ENCODE results near the gene ICAM1.
A peak's percentile ranks its signal among the peaks of the same experiment; 100 is the strongest.
"Not testable (repeated sequence)": the region's sequence is repeated elsewhere in the genome, so short reads cannot be mapped to it uniquely, and the experiment has no call there.

The ICAM1 gene

DNA sequence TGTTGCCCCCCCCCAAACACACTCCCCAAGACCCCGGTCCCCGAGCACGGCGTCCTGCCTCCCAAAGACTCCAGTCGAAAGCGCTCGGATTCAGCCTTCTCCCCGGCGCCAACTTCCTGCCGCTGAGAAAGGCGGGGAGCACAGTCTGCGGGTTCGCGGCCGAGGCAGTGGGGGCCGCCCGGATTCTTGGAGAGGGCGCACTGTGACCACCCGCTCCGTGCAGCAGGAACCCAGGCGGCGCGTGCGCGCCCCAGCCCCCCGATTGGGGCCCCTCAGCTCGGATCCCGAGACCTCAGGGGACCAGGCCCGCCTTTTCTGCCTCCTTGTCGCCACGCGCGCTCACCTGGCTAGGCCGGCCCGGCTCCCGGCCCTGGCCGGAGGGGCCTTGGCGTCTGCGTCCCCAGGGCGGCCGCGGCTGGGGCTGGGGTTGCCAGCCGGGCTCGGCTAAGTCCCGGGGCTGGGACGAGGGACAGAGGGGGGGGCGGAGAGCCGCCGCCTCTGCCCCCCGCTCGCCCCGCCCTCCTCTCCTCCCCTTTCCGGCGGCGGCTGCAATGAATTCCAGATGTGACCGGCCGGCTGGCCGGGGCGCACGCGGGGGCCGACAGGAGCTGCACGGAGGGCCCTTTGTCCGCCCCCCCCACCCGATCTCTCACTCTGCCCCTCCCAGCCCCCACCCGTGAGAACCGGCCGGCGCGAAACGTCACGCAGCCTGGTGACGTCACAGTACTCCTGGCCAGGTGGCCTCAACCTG, 39.9 kb upstream of the ICAM1 start, which contains the start of gene S1PR2:
Gene S1PR2, minus strand, starts transcription at position 471 of the 751 bp plus-strand sequence. CDS start 6,426 bp downstream, outside the sequence.
- Histone ChIP-seq H3K4me3 (ENCODE audit: low read length) (peak within 1 kb of the TSS; percentile 92), H3K36me3 (ENCODE audit: insufficient read depth, low read length) (no peaks in the 10 kb centered on the region), H3K4me1 (ENCODE audit: insufficient read depth, low read length) (peaks cover 6% of the 10 kb centered on the region), H3K27me3 (ENCODE audit: insufficient read depth, low read length) (no peaks in the 10 kb centered on the region), H2AFZ (ENCODE audit: low read depth, low read length) (peak within 1 kb of the TSS; percentile 95), H3K9me3 (ENCODE audit: low read length) (no peaks in the 10 kb centered on the region)

DNA sequence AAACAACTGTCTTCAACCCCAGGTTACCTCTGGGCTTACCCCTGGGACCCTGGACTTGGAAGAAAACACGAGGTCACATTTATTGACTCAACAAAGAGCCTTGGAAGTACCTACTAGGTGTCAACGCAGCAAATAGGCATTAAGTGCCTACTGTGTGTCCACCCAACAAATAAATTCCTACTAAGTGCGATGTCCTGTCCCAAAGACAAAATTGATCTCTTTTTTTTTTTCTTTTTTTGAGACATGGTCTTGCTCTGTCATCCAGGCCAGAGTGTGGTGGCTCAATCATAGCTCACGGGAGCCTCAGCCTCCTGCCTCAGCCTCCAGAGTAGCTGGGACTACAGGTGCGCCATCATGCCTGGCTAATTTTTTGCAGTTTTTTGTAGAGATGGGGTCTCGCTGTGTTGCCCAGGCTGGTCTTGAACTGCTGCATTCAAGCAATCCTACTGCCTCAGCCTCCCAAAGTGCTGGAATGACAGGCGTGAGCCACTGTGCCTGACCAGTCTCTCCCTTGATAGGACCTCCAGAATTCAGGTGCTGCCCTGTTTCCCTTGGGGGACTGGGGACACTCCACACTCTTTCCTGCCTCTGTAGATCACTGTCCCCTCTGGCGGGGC, 39.2 kb upstream of the ICAM1 start:
- Histone ChIP-seq H3K27me3 (ENCODE audit: insufficient read depth, low read length) (no peaks in the 10 kb centered on the region), H3K9me3 (ENCODE audit: low read length) (no peaks in the 10 kb centered on the region), H3K4me1 (ENCODE audit: insufficient read depth, low read length) (peaks cover 6% of the 10 kb centered on the region), H3K36me3 (ENCODE audit: insufficient read depth, low read length) (no peaks in the 10 kb centered on the region), H2AFZ (ENCODE audit: low read depth, low read length) (no peak overlapping the region), H3K4me3 (ENCODE audit: low read length) (peak overlapping the region; percentile 92)

DNA sequence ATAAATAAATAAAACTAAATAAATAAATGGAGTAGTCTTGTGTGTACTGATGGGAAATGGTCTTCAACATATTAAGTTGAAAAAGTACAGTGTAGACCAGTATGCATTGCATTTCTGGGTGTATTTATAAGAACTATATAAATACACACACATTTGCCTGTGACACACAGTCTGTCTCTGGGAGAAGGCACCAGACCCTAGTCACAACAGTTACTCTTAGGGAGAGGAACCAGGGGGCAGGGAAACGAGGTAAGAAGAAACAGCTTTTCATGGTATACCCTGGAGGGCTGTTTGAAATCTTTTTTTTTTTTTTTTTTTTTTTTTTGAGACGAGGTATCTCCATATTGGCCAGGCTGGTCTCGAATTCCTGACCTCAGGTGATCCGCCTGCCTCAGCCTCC, 37.0 kb upstream of the ICAM1 start:
- no peaks in the 10 kb centered on the region for H3K27me3 ChIP-seq (ENCODE audit: insufficient read depth, low read length)
- H3K4me3 ChIP-seq (ENCODE audit: low read length) = no peak overlapping the region
- no peak overlapping the region for H2AFZ ChIP-seq (ENCODE audit: low read depth, low read length)
- no peaks in the 10 kb centered on the region for H3K9me3 ChIP-seq (ENCODE audit: low read length)
- H3K4me1 ChIP-seq (ENCODE audit: insufficient read depth, low read length) = peaks cover 6% of the 10 kb centered on the region
- no peaks in the 10 kb centered on the region for H3K36me3 ChIP-seq (ENCODE audit: insufficient read depth, low read length)

DNA sequence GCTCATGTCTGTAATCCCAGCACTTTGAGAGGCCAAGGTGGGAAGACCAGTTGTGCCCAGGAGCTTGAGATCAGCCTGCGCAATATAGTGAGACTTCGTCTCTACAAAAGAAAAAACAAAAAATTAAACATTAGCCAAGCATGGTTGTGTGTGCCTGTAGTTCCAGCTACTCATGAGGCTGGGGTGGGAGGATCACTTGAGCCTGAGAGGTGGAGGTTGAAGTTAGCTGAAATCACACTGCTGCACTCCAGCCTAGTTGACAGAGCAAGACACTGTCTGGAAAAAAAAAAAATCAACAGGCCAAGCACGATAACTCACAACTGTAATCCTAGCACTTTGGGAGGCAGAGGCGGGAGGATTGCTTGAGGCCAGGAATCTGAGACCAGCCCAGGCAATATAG, 35.9 kb upstream of the ICAM1 start:
- Histone ChIP-seq H2AFZ (ENCODE audit: low read depth, low read length) (no peak overlapping the region), H3K4me3 (ENCODE audit: low read length) (no peak overlapping the region), H3K27me3 (ENCODE audit: insufficient read depth, low read length) (no peaks in the 10 kb centered on the region), H3K9me3 (ENCODE audit: low read length) (no peaks in the 10 kb centered on the region), H3K36me3 (ENCODE audit: insufficient read depth, low read length) (no peaks in the 10 kb centered on the region), H3K4me1 (ENCODE audit: insufficient read depth, low read length) (no peaks in the 10 kb centered on the region)

DNA sequence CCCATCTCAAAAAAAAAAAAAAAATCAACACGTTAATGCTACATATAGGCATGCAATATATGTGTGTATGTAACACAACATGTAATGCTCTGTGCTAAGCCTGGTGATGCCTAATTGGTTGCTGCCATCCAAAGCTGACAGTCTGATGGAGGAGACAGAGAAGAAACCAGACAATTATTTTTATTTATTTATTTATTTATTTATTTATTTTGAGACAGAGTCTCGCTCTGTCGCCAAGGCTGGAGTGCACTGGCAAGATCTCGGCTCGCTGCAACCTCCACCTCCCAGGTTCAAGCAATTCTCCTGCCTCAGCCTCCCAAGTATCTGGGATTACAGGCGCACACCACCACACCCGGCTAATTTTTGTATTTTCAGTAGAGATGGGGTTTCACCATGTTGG, 35.5 kb upstream of the ICAM1 start:
- not testable (repeated sequence) for H3K4me3 ChIP-seq (ENCODE audit: low read length); H2AFZ ChIP-seq (ENCODE audit: low read depth, low read length); H3K4me1 ChIP-seq (ENCODE audit: insufficient read depth, low read length); H3K9me3 ChIP-seq (ENCODE audit: low read length); H3K36me3 ChIP-seq (ENCODE audit: insufficient read depth, low read length); H3K27me3 ChIP-seq (ENCODE audit: insufficient read depth, low read length)

DNA sequence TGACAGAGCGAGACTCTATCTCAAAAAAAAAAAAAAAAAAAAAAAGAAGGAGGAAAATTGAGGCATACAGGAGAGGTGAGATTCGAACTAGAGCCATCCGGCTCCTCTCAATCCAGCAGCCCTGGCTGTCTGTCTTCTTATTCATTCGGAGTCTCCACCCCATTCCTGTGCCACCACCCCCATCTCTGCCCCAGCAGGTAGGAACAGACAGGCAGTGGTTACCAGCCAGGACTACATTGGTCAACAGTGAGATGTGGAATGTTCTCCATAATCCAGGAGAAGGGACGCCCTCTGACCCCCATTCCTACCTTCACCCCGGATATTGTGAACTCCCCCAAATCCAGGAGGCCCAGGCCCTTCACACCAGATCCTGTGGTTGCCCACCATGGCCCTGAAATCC, 33.2 kb upstream of the ICAM1 start:
- no peaks in the 10 kb centered on the region for H3K27me3 ChIP-seq (ENCODE audit: insufficient read depth, low read length)
- H3K36me3 ChIP-seq (ENCODE audit: insufficient read depth, low read length) = no peaks in the 10 kb centered on the region
- no peaks in the 10 kb centered on the region for H3K4me1 ChIP-seq (ENCODE audit: insufficient read depth, low read length)
- H3K9me3 ChIP-seq (ENCODE audit: low read length) = no peaks in the 10 kb centered on the region
- no peak overlapping the region for H3K4me3 ChIP-seq (ENCODE audit: low read length)
- H2AFZ ChIP-seq (ENCODE audit: low read depth, low read length) = no peak overlapping the region

DNA sequence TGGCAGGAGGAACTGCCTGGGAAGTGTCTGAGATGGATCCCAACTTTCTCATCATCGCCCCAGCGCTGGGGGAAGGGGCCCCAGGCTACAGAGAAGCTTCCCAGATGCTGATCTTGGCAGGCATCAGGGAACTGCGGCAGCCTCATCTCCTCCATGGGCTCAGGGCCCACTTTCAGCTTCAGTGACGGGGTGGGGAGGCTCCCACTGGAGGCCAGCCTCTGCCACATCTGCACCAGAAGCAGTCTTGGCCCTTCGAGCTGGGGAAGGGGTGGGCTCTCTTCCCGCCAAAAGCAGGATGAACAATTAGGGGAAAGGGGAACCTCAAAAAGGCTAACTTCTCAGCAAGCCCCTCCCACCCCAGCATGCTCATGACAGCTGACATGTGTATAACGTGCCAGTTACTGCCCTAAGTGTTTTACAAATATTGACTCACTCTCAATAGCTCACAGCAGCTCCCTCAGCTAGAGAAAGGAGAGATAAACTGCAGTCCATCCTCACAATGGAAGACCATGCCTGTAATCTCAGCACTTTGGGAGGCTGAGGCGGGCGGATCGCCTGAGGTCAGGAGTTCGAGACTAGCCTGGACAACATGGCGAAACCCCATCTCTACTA, 32.6 kb upstream of the ICAM1 start:
- Histone ChIP-seq H3K9me3 (ENCODE audit: low read length) (no peaks in the 10 kb centered on the region), H3K27me3 (ENCODE audit: insufficient read depth, low read length) (no peaks in the 10 kb centered on the region), H3K36me3 (ENCODE audit: insufficient read depth, low read length) (no peaks in the 10 kb centered on the region), H2AFZ (ENCODE audit: low read depth, low read length) (no peak overlapping the region), H3K4me3 (ENCODE audit: low read length) (no peak overlapping the region), H3K4me1 (ENCODE audit: insufficient read depth, low read length) (no peaks in the 10 kb centered on the region)

DNA sequence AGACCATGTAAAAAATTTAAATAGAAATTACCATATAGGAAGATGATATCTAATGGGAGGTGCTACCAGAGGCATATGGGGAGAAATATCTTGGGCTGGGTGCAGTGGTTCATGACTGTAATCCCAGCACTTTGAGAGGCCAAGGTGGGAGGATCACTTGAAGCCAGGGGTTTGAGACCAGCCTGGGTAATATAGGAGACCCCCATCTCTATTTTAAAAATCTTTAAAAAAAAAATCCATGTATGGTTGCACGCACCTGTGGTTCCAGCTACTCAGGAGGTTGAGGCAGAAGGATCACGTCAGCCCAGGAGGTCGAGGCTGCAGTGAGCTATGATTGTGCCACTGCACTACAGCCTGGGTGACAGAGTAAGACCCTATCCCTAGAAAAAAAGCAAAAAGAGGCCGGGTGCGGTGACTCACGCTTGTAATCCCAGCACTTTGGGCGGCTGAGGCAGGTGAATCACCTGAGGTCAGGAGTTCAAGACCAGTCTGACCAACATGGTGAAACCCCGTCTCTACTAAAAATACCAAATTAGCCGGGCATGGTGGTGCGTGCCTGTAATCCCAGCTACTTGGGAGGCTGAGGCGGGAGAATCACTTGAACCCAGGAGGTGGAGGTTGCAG, 29.0 kb upstream of the ICAM1 start:
- H3K27me3 ChIP-seq (ENCODE audit: insufficient read depth, low read length); H3K4me3 ChIP-seq (ENCODE audit: low read length); H3K9me3 ChIP-seq (ENCODE audit: low read length); H2AFZ ChIP-seq (ENCODE audit: low read depth, low read length); H3K36me3 ChIP-seq (ENCODE audit: insufficient read depth, low read length); H3K4me1 ChIP-seq (ENCODE audit: insufficient read depth, low read length): not testable (repeated sequence)

DNA sequence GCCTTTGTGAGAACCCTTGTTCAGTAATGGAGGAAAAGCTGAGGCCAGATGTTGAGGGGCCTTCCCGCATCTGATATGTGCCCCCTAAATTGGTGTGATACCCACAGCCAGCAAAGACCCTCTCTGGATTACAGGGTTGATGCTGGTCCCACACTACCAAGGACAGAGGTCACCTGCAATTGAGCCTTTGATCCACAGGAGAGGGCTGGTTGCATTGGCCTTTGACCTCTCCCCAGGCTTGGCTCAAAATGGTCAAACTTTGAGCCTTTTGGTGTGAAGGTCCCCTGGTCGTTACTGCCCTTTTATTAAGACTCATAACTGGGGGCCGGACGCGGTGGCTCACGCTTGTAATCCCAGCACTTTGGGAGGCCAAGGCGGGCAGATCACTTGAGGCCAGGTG, 27.3 kb upstream of the ICAM1 start:
- H2AFZ ChIP-seq (ENCODE audit: low read depth, low read length) = no peak overlapping the region
- H3K27me3 ChIP-seq (ENCODE audit: insufficient read depth, low read length) = no peaks in the 10 kb centered on the region
- H3K4me3 ChIP-seq (ENCODE audit: low read length) = no peak overlapping the region
- H3K9me3 ChIP-seq (ENCODE audit: low read length) = no peaks in the 10 kb centered on the region
- H3K4me1 ChIP-seq (ENCODE audit: insufficient read depth, low read length) = no peaks in the 10 kb centered on the region
- H3K36me3 ChIP-seq (ENCODE audit: insufficient read depth, low read length) = no peaks in the 10 kb centered on the region

DNA sequence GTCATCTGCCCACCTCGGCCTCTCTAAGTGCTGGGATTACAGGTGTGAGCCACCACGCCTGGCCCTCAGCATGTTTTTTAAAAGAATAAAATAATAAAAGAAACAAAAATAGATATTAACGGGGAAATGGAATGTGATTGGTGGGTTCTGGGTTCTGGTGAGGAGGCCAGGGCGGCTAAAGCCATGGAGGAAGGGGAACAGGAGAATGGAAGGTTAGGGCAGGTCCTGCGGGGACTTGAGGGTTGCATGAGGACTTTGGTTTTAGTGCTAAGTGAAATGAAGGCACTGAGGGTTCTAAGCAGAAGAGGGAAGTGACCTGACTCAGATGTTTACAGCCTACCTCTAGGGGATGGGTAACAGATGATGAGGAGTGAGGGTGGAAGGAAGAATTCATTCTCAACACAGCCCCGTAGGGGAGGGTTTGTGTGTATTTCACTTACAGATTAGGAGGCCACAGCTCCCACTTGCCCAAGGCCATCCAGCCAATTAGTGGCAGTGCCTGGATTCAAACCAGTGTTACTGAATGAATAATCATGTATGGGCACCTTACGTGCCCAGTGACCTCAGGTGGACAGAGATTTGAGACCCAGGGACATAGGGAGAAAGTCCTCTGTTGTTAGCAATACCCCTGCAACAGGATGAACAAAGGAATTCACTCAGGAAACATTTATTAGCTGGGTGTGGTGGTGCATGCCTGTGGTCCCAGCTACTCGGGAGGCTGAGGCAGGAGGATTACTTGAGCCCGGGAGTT, 25.6 kb upstream of the ICAM1 start:
- Histone ChIP-seq H3K4me3 (ENCODE audit: low read length) (no peak overlapping the region), H3K36me3 (ENCODE audit: insufficient read depth, low read length) (no peaks in the 10 kb centered on the region), H3K27me3 (ENCODE audit: insufficient read depth, low read length) (no peaks in the 10 kb centered on the region), H2AFZ (ENCODE audit: low read depth, low read length) (no peak overlapping the region), H3K9me3 (ENCODE audit: low read length) (no peaks in the 10 kb centered on the region), H3K4me1 (ENCODE audit: insufficient read depth, low read length) (no peaks in the 10 kb centered on the region)

DNA sequence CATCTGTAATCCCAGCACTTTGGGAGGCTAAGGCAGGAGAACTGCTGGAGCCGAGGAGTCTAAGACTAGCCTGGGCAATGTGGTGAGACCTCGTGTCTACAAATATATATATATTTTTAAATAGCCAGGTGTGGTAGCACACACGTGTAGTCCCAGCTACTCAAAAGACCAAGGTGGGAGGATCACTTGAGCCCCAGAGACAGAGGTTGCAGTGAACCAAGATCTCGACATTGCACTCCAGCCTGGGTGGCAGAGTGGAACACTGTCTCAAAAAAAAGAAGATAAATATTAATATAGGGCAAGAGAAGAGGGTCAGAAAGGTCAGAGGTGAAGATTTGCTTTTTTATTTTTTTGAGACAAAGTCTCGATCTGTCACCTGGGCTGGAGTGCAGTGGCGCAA, 24.4 kb upstream of the ICAM1 start:
- no peaks in the 10 kb centered on the region for H3K36me3 ChIP-seq (ENCODE audit: insufficient read depth, low read length)
- no peak overlapping the region for H2AFZ ChIP-seq (ENCODE audit: low read depth, low read length)
- H3K27me3 ChIP-seq (ENCODE audit: insufficient read depth, low read length) = no peaks in the 10 kb centered on the region
- H3K4me3 ChIP-seq (ENCODE audit: low read length) = no peak overlapping the region
- H3K4me1 ChIP-seq (ENCODE audit: insufficient read depth, low read length) = no peaks in the 10 kb centered on the region
- no peaks in the 10 kb centered on the region for H3K9me3 ChIP-seq (ENCODE audit: low read length)

DNA sequence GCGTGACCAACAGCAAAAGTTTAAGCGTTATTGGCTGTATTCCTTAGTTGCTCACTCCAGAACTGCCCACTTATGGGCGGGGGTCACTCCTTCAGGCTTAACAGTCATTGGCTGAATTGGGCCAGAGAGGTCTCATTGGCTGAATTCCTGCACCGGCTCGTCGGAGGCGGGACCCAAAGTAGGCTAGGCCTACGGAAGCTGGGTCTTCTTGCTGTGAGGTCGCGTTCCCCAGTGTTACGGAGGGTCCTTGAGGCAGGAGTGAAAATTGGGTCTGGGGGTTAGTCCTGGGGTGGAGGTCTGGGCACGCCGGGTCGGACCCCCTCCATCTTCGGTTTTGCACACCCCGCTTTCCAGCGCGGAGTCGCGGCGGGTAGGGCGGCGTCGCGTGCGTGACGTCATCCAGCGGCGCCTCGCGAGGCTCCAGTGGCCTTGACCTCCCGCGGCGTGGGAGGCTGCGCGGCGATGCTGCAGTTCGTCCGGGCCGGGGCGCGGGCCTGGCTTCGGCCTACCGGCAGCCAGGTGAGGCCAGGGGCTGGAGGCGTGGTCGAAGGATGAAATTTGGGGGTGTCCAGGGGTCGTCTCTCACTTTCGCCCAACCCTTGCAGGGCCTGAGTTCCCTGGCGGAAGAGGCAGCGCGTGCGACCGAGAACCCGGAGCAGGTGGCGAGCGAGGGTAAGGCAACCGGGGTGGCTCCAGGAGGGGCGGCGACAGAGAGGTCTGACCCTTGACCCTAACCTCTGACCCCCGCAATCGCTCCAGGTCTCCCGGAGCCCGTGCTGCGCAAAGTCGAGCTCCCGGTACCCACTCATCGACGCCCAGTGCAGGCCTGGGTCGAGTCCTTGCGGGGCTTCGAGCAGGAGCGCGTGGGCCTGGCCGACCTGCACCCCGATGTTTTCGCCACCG, 18.9 kb upstream of the ICAM1 start, which contains the start of gene MRPL4:
Gene MRPL4, plus strand, starts transcription at position 423 of the 903 bp plus-strand sequence. Its CDS starts 40 bp downstream, at position 463.
- H3K4me3 ChIP-seq (ENCODE audit: low read length) = peak within 1 kb of the TSS; percentile 73
- no peaks in the 10 kb centered on the region for H3K27me3 ChIP-seq (ENCODE audit: insufficient read depth, low read length)
- no peaks in the 10 kb centered on the region for H3K9me3 ChIP-seq (ENCODE audit: low read length)
- peak within 1 kb of the TSS; percentile 79 for H2AFZ ChIP-seq (ENCODE audit: low read depth, low read length)
- H3K4me1 ChIP-seq (ENCODE audit: insufficient read depth, low read length) = peaks cover 6% of the 10 kb centered on the region
- peaks cover 27% of the 10 kb centered on the region for H3K36me3 ChIP-seq (ENCODE audit: insufficient read depth, low read length)
